GM12873 (cell line): ENCODE measurements around the gene CLK2.

Experiments
- CTCF ChIP-seq: IDR thresholded peaks from 2 replicates; pipeline ENCODE4 v1.5.1; 2012; ENCODE audit warnings: low read depth, mild to moderate bottlenecking, moderate library complexity, low read length, control low read depth; ENCODE audit not compliant: insufficient read depth; ENCODE audit errors: missing control alignments

The CLK2 gene

GRCh38 chr1:155272466-155273342 is 600 bp downstream of the CLK2 start:
- TF ChIP-seq CTCF = no peak

- no peak for TF ChIP-seq CTCF
These were observed 3.9 kb downstream of the CLK2 start for GRCh38 chr1:155269381-155269780.

GRCh38 chr1:155268630-155269029 is 4.7 kb downstream of the CLK2 start:
- TF ChIP-seq CTCF = no peak

- no peak for TF ChIP-seq CTCF
These were observed 5.9 kb downstream of the CLK2 start for GRCh38 chr1:155267373-155267772.

- TF ChIP-seq CTCF = no peak
These were observed 6.8 kb downstream of the CLK2 start for GRCh38 chr1:155266553-155266952.

GRCh38 chr1:155263067-155263466 is 10.2 kb downstream of the CLK2 start:
- TF ChIP-seq CTCF = no peak

GRCh38 chr1:155261852-155262673 is 11.2 kb downstream of the CLK2 start, which contains the start of gene SCAMP3:
TSS of gene SCAMP3 (minus strand) at chr1:155262360. CDS start at chr1:155262151, 209 bp downstream.
- TF ChIP-seq CTCF = no peak
